SU-DHL-6 (cell line): ENCODE results near the gene MIA2.

ENCODE experiments used
- H2AFZ ChIP-seq: fragments of 200-600 bp; sonication (generic); 2 replicates; pipeline ENCODE4 v1.6.1; 2014; ENCODE audit warnings: low read depth, mild to moderate bottlenecking, moderate library complexity, mixed read lengths, antibody characterized with exemption, low read length; ENCODE audit not compliant: severe bottlenecking
- H3F3A ChIP-seq: fragments of 200-600 bp; shearing (Covaris generic); 2 replicates; pipeline ENCODE4 v1.6.0; 2016; ENCODE audit warnings: antibody characterized with exemption, mild to moderate bottlenecking; ENCODE audit not compliant: insufficient read depth
- H3K27ac ChIP-seq: fragments of 200-600 bp; sonication (generic); 2 replicates; pipeline ENCODE4 v1.5.1; 2016; ENCODE audit warnings: low read depth, mild to moderate bottlenecking, low read length, moderate library complexity, mixed read lengths
- H3K27me3 ChIP-seq: fragments of 200-600 bp; sonication (generic), shearing (Covaris generic); 2 replicates; pipeline ENCODE4 v1.6.0; 2014; ENCODE audit warnings: mild to moderate bottlenecking, low read length
- H3K36me3 ChIP-seq: fragments of 200-600 bp; sonication (generic); 2 replicates; pipeline ENCODE4 v1.6.1; 2014; ENCODE audit warnings: mild to moderate bottlenecking, low read length, mixed read lengths
- H3K4me2 ChIP-seq: fragments of 300-600, 200-600 bp; shearing (Covaris generic), sonication (generic); 2 replicates; pipeline ENCODE4 v1.6.0; 2014; ENCODE audit warnings: low read length, low read depth, mild to moderate bottlenecking; ENCODE audit not compliant: poor library complexity, severe bottlenecking
- H3K4me3 ChIP-seq: fragments of 200-600 bp; sonication (generic); 2 replicates; pipeline ENCODE4 v1.5.1; 2014; ENCODE audit warnings: antibody characterized with exemption, low read length, mild to moderate bottlenecking, mixed read lengths; ENCODE audit not compliant: insufficient read depth, poor library complexity, severe bottlenecking
- H3K79me2 ChIP-seq: fragments of 200-600 bp; sonication (generic); 2 replicates; pipeline ENCODE4 v1.6.1; 2014; ENCODE audit warnings: mild to moderate bottlenecking, low read length, moderate library complexity; ENCODE audit not compliant: insufficient read depth
- H3K9ac ChIP-seq: fragments of 200-600 bp; sonication (generic); 2 replicates; pipeline ENCODE4 v1.7.0; 2014; ENCODE audit warnings: mild to moderate bottlenecking, low read length
- H3K9me2 ChIP-seq: fragments of 200-600 bp; sonication (generic); replicated peaks from 2 replicates; pipeline ENCODE4 v1.6.1; 2014; ENCODE audit warnings: low read length; ENCODE audit not compliant: insufficient read depth
- H3K9me3 ChIP-seq: fragments of 200-600 bp; sonication (generic); 2 replicates; pipeline ENCODE4 v1.6.1; 2014; ENCODE audit warnings: low read length, mixed read lengths; ENCODE audit not compliant: insufficient read depth
- H4K20me1 ChIP-seq: fragments of 200-600 bp; sonication (generic); 2 replicates; pipeline ENCODE4 v1.6.1; 2014; ENCODE audit warnings: low read depth, mild to moderate bottlenecking, antibody characterized with exemption, low read length, moderate library complexity, mixed read lengths
- EZH2phosphoT487 ChIP-seq: fragments of 200-600 bp; sonication (generic), shearing (Covaris generic); conservative IDR thresholded peaks from 2 replicates; pipeline ENCODE4 v1.6.1; 2018; ENCODE audit warnings: mild to moderate bottlenecking, antibody characterized with exemption, low read length, moderate library complexity, mixed read lengths
- TF ChIP-seq, protein P1 (sequence below): fragments of 200-600 bp; sonication (generic); IDR thresholded peaks from one replicate; pipeline ENCODE4 v1.5.1; 2017; ENCODE audit warnings: antibody characterized with exemption, mild to moderate bottlenecking, low read length, moderate library complexity; ENCODE audit not compliant: insufficient read depth, poor library complexity, severe bottlenecking

Gene MIA2, protein sequence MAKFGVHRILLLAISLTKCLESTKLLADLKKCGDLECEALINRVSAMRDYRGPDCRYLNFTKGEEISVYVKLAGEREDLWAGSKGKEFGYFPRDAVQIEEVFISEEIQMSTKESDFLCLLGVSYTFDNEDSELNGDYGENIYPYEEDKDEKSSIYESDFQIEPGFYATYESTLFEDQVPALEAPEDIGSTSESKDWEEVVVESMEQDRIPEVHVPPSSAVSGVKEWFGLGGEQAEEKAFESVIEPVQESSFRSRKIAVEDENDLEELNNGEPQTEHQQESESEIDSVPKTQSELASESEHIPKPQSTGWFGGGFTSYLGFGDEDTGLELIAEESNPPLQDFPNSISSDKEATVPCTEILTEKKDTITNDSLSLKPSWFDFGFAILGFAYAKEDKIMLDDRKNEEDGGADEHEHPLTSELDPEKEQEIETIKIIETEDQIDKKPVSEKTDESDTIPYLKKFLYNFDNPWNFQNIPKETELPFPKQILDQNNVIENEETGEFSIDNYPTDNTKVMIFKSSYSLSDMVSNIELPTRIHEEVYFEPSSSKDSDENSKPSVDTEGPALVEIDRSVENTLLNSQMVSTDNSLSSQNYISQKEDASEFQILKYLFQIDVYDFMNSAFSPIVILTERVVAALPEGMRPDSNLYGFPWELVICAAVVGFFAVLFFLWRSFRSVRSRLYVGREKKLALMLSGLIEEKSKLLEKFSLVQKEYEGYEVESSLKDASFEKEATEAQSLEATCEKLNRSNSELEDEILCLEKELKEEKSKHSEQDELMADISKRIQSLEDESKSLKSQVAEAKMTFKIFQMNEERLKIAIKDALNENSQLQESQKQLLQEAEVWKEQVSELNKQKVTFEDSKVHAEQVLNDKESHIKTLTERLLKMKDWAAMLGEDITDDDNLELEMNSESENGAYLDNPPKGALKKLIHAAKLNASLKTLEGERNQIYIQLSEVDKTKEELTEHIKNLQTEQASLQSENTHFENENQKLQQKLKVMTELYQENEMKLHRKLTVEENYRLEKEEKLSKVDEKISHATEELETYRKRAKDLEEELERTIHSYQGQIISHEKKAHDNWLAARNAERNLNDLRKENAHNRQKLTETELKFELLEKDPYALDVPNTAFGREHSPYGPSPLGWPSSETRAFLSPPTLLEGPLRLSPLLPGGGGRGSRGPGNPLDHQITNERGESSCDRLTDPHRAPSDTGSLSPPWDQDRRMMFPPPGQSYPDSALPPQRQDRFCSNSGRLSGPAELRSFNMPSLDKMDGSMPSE (N-terminal part only)

DNA sequence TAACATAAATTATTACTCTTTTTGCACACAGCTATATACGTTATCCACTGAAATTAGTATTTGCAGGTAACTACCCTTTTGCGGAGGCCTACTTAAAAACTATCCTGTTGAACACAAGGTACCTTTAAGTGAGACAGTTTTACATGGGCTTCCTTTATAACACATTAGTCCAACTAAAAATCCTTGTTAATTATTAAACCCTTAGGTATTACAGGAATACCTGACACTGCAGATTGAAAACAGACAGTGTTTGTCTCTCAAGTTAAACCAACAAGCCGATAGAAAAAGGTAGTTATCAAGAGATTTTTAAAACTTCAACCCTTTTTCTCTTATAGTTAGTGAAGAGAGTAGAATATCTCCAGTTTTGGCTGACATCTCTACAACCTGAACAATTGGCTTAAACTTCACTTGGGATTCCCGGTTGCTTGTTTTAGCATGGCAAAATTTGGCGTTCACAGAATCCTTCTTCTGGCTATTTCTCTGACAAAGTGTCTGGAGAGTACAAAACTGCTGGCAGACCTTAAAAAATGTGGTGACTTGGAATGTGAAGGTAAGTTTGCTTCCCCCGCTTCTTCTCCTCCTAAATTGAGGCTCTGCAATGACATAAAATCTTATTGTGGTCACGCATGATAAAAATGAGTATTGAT lies at the start of gene MIA2:
TSS of gene MIA2 (plus strand) at position 236 of the 647 bp plus-strand sequence. CDS start at position 436, 200 bp downstream.
- Histone ChIP-seq H3K4me2 (no peak within 1 kb of the TSS), H3K9ac (no peak within 1 kb of the TSS), H3K4me3 (no peak within 1 kb of the TSS)

DNA sequence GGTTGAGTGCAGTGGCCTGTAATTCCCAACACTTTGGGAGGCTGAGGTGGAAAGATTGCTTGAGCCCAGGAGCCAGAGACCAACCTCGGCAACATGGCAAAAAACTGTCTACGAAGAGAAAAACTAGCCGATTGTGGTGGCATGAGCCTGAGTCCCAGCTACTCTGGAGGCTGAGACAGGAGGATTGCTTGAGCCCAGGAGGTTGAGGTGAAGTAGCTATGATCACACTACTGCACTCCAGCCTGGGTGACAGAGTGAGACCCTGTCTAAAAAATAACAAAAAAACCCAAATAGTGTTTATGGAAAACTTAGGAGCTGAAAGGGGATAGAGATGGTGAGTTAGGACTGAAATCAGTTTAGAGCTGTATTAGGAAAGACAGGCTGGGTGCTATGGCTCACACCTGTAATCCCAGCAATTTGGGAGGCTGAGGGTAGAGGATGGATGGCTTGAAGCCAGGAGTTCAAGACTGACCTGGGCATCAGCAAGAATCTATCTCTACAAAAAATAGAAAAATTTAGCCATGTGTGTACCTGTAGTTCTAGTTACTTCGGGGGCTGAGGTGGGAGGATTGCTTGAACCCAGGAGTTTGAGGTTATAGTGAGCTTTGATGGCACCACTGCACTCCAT lies 49.0 kb upstream of the MIA2 start:
- Histone ChIP-seq H4K20me1 (peaks cover 19% of the 10 kb centered on the region), H3K9me3 (no peaks in the 10 kb centered on the region), H3K36me3 (peaks cover 43% of the 10 kb centered on the region), H3K27me3 (no peaks in the 10 kb centered on the region), H3K9me2 (no peaks in the 10 kb centered on the region), H3K27ac (no peak overlapping the region), H3K4me2 (no peak overlapping the region), H3K9ac (no peak overlapping the region), H3K79me2 (peaks cover 5% of the 10 kb centered on the region), H3K4me3 (no peak overlapping the region), H3F3A (peaks cover 80% of the 10 kb centered on the region), H2AFZ (no peak overlapping the region)
- TF ChIP-seq, protein P1, sequence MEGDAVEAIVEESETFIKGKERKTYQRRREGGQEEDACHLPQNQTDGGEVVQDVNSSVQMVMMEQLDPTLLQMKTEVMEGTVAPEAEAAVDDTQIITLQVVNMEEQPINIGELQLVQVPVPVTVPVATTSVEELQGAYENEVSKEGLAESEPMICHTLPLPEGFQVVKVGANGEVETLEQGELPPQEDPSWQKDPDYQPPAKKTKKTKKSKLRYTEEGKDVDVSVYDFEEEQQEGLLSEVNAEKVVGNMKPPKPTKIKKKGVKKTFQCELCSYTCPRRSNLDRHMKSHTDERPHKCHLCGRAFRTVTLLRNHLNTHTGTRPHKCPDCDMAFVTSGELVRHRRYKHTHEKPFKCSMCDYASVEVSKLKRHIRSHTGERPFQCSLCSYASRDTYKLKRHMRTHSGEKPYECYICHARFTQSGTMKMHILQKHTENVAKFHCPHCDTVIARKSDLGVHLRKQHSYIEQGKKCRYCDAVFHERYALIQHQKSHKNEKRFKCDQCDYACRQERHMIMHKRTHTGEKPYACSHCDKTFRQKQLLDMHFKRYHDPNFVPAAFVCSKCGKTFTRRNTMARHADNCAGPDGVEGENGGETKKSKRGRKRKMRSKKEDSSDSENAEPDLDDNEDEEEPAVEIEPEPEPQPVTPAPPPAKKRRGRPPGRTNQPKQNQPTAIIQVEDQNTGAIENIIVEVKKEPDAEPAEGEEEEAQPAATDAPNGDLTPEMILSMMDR, result no peak
- TF ChIP-seq EZH2phosphoT487, result no peak

More for the DNA sequence above, at the start of gene MIA2:
- no peak for TF ChIP-seq EZH2phosphoT487
- TF ChIP-seq, protein P1, result no peak
- H3K27ac ChIP-seq, result no peak within 1 kb of the TSS
- no peaks in the 10 kb centered on the region for H3K9me3 ChIP-seq
- H2AFZ ChIP-seq, result no peak within 1 kb of the TSS
- H3K79me2 ChIP-seq, result no peaks in the 10 kb centered on the region
- no peaks in the 10 kb centered on the region for H3K9me2 ChIP-seq
- no peaks in the 10 kb centered on the region for H3K27me3 ChIP-seq
- no peaks in the 10 kb centered on the region for H3F3A ChIP-seq
- no peaks in the 10 kb centered on the region for H3K36me3 ChIP-seq
- H4K20me1 ChIP-seq, result no peaks in the 10 kb centered on the region
